ENCODE measurements around the gene EHMT2.
A peak's percentile ranks its signal among the peaks of the same experiment; 100 is the strongest.

The EHMT2 gene

DNA sequence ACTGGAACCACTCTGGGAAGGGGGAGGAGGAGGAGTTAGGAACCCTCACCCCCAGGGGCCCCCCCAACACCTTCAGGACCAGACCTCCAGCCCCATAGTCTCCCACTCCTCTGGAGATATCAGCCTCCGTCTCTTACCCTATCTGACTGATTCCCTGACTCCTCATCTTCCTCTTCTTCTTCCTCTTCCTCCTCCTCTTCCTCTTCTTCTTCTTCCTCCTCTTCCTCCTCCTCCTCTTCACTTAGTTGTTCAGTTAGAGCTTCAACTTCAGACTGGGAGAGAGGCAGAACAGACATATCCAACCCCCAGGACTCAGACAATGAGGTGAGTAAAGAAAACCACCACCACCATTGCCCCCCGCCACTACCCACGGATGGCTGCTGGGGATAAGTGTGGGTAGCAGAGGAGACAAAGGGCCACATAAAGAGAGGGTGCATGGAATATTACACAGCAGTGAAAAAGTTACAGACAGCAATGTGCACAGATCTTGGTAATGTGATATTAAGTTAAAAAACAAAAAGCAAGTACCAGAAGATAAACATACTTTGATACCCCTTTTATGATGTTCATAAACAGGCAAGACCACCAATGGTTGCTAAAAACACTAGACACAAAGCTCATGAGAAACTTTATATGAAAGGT lies 8.0 kb downstream of the EHMT2 start:
- TF ChIP-seq, protein P1, sequence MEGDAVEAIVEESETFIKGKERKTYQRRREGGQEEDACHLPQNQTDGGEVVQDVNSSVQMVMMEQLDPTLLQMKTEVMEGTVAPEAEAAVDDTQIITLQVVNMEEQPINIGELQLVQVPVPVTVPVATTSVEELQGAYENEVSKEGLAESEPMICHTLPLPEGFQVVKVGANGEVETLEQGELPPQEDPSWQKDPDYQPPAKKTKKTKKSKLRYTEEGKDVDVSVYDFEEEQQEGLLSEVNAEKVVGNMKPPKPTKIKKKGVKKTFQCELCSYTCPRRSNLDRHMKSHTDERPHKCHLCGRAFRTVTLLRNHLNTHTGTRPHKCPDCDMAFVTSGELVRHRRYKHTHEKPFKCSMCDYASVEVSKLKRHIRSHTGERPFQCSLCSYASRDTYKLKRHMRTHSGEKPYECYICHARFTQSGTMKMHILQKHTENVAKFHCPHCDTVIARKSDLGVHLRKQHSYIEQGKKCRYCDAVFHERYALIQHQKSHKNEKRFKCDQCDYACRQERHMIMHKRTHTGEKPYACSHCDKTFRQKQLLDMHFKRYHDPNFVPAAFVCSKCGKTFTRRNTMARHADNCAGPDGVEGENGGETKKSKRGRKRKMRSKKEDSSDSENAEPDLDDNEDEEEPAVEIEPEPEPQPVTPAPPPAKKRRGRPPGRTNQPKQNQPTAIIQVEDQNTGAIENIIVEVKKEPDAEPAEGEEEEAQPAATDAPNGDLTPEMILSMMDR (IDR thresholded peaks at IDR 0.05; ENCODE audit: low read length, missing control alignments), result no peak
- H3K4me3 ChIP-seq (replicated peaks; ENCODE audit: low read depth, low read length), result no peak overlapping the region

DNA sequence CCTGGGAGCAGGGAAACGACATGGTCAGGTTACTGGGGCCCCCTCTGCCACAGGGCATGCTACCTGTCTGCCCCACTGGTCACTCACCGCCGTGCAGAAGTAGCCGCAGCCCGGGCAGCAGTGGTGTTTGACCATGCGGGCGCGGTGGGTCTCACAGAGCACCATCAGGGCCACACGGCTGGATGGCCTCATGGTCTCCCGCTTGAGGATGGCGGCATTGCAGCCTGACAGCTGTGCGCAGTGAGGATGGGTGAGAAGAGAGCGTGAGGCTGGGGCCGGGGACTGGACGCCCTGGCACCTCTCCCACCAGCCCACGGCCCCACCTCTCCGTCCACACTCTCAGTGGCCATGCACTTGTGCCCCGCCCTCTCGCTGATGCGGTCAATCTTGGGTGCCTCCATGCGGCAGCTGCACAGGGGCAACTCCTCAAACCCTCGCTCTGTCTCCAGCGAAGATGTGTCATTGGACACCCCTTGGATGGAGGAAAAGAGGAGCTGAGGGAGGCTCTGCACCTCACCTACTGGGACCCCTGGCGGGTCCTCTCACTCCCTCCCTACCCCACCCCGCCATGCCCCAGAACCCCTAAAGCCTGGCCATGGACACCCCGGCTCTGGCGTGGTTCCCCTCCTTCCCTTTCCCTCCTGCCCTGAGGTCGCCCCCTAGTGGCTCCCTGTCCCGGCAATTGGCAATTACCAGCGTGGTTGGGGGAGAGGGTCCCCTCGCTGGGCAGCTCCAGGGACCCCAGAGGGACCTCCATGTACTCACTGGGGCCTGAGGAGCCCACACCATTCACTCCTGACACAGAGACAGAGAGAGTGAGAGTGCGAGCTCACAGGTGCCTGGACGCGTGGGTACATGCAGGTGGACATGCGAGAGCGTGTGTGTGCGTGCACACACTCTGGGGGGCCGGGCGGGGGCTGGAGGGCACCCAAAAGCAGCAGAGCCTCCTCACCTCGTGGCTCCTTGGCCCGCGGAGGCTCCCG lies 8.9 kb downstream of the EHMT2 start:
- no peak overlapping the region for H3K4me3 ChIP-seq (replicated peaks; ENCODE audit: low read depth, low read length)
- DNase-seq (ENCODE audit: low read depth), result peak; percentile 14

More for the DNA sequence above, 8.0 kb downstream of the EHMT2 start:
- DNase-seq (ENCODE audit: low read depth), result no peak

GRCh38 chr6:31887173-31888007 lies 10.1 kb downstream of the EHMT2 start:
- DNase-seq (ENCODE audit: low read depth), result no peak
- TF ChIP-seq, protein P1 (IDR thresholded peaks at IDR 0.05; ENCODE audit: low read length, missing control alignments), result no peak
- H3K4me3 ChIP-seq (replicated peaks; ENCODE audit: low read depth, low read length), result no peak overlapping the region

More for the DNA sequence above, 8.9 kb downstream of the EHMT2 start:
- TF ChIP-seq, protein P1 (IDR thresholded peaks at IDR 0.05; ENCODE audit: low read length, missing control alignments), result peak; percentile 70

- TF ChIP-seq, protein P1 (IDR thresholded peaks at IDR 0.05; ENCODE audit: low read length, missing control alignments), result no peak
- H3K4me3 ChIP-seq (replicated peaks; ENCODE audit: low read depth, low read length), result no peak overlapping the region
- DNase-seq (ENCODE audit: low read depth), result no peak
Measured at GRCh38 chr6:31886541-31886991, 10.9 kb downstream of the EHMT2 start.

- TF ChIP-seq, protein P1 (IDR thresholded peaks at IDR 0.05; ENCODE audit: low read length, missing control alignments), result no peak
- no peak for DNase-seq (ENCODE audit: low read depth)
- H3K4me3 ChIP-seq (replicated peaks; ENCODE audit: low read depth, low read length), result no peak overlapping the region
Measured at GRCh38 chr6:31884528-31885035, 12.9 kb downstream of the EHMT2 start.

- no peak overlapping the region for H3K4me3 ChIP-seq (replicated peaks; ENCODE audit: low read depth, low read length)
- TF ChIP-seq, protein P1 (IDR thresholded peaks at IDR 0.05; ENCODE audit: low read length, missing control alignments), result no peak
- no peak for DNase-seq (ENCODE audit: low read depth)
Measured at GRCh38 chr6:31883676-31884075, 13.8 kb downstream of the EHMT2 start.

Measured in fibroblast of pulmonary artery (primary cell).